Endothelial cell of umbilical vein (primary cell): ENCODE results near the gene QRFP. TPM values are rescaled to one million over a fixed set of nuclear protein-coding genes. Genes with fewer than 3 reads are reported as not detected.

Experiments used
- BruUV-seq: library from RNA; stranded (reverse); fragments of 400-500 nt; replicated peaks from 2 replicates; lab custom pipeline; 2021; lab: Mats Ljungman, UMichigan
- CTCF ChIA-PET: fragments of 300-600, 350-600 bp; sonication (Branson Sonifier 250); formaldehyde crosslinking; loops from one replicate; lab custom pipeline; 2021; ENCODE audit warnings: antibody characterized with exemption, inconsistent platforms; lab: Charles Lee
- POLR2A ChIA-PET: fragments of 300-600, 350-600 bp; sonication (Branson Sonifier 250); formaldehyde crosslinking; loops from one replicate; lab custom pipeline; 2021; ENCODE audit warnings: antibody characterized with exemption, inconsistent platforms; lab: Charles Lee
- DNase-seq: peaks from one replicate; pipeline ENCODE4 v3.0.0-alpha.2; 2011; ENCODE audit warnings: low read depth, low spot score
- FAIRE-seq: peaks from 2 replicates; lab custom pipeline; 2011; peaks lifted over from hg19 to GRCh38; lab: Jason Lieb, UNC
- H2AFZ ChIP-seq: 2 replicates; pipeline ENCODE4 v1.6.0; 2012; ENCODE audit warnings: low read depth, low read length, control low read depth, inconsistent platforms
- H3K27ac ChIP-seq: 2 replicates; pipeline ENCODE4 v1.5.1; 2011; ENCODE audit warnings: low read depth, mild to moderate bottlenecking, control low read depth, low read length, moderate library complexity; ENCODE audit not compliant: insufficient read depth
- H3K27me3 ChIP-seq, 2 experiments: 2 replicates each; pipeline versions ENCODE4 v1.6.0 to v1.6.1; 2011; ENCODE audit warnings: low read length in 2 of 2, mixed read lengths in 1 of 2; ENCODE audit not compliant: control insufficient read depth in 2 of 2, insufficient read depth in 2 of 2
- H3K36me3 ChIP-seq, 2 experiments: 2 replicates in 1 of 2; 3 replicates in 1 of 2; pipeline ENCODE4 v1.5.1; 2011; ENCODE audit warnings: low read length in 2 of 2, mild to moderate bottlenecking in 1 of 2, moderate library complexity in 1 of 2; ENCODE audit not compliant: control insufficient read depth in 2 of 2, insufficient read depth in 2 of 2; ENCODE audit errors: extremely low read depth in 1 of 2
- H3K4me1 ChIP-seq: 3 replicates; pipeline ENCODE4 v1.5.1; 2011; ENCODE audit warnings: mild to moderate bottlenecking, low read length; ENCODE audit not compliant: control insufficient read depth, insufficient read depth; ENCODE audit errors: extremely low read depth
- H3K4me2 ChIP-seq: 2 replicates; pipeline ENCODE4 v1.6.1; 2011; ENCODE audit warnings: low read length, control low read depth, mixed read lengths; ENCODE audit not compliant: insufficient read depth
- H3K4me3 ChIP-seq, 3 experiments: fragments of 200-600 bp in 1 of 3; sonication (generic), shearing (Covaris generic) in 1 of 3; replicated peaks in 1 of 3; 2 replicates each; pipeline ENCODE4 v1.5.1; 2011 to 2016; ENCODE audit warnings: control low read depth in 3 of 3, low read length in 3 of 3, mild to moderate bottlenecking in 2 of 3, inconsistent platforms in 1 of 3, low read depth in 1 of 3, moderate library complexity in 1 of 3; ENCODE audit not compliant: insufficient read depth in 1 of 3
- H3K79me2 ChIP-seq: 2 replicates; pipeline ENCODE4 v1.6.0; 2012; ENCODE audit warnings: low read length, inconsistent platforms; ENCODE audit not compliant: control insufficient read depth, insufficient read depth
- H3K9ac ChIP-seq: replicated peaks from 2 replicates; pipeline ENCODE3; 2011; ENCODE audit warnings: low read length, control low read depth; ENCODE audit not compliant: insufficient read depth; ENCODE audit errors: extremely low read depth
- H3K9me1 ChIP-seq: replicated peaks from 3 replicates; pipeline ENCODE4 v1.6.0; 2011; ENCODE audit warnings: mild to moderate bottlenecking, low read length; ENCODE audit not compliant: control insufficient read depth, insufficient read depth; ENCODE audit errors: extremely low read depth
- H3K9me3 ChIP-seq: replicated peaks from 2 replicates; pipeline ENCODE4 v1.5.1; 2012; ENCODE audit warnings: low read length, inconsistent platforms; ENCODE audit not compliant: control insufficient read depth, insufficient read depth
- H4K20me1 ChIP-seq: replicated peaks from 2 replicates; pipeline ENCODE3; 2011; ENCODE audit warnings: mild to moderate bottlenecking, low read length; ENCODE audit not compliant: control insufficient read depth, insufficient read depth; ENCODE audit errors: extremely low read depth
- CTCF ChIP-seq, 2 donors: IDR thresholded peaks; 1 replicate in 1 of 2; 2 replicates in 1 of 2; pipeline ENCODE4 v1.5.1; 2011; ENCODE audit warnings: low read length in 2 of 2, mild to moderate bottlenecking in 2 of 2, moderate library complexity in 2 of 2, control low read depth in 1 of 2, inconsistent platforms in 1 of 2, low read depth in 1 of 2; ENCODE audit not compliant: insufficient read depth in 1 of 2; ENCODE audit errors: extremely low read depth in 1 of 2
- EZH2 ChIP-seq: IDR thresholded peaks from 2 replicates; pipeline ENCODE4 v1.6.1; 2012; ENCODE audit warnings: borderline replicate concordance, low read depth, mild to moderate bottlenecking, moderate library complexity, low read length, inconsistent platforms; ENCODE audit not compliant: severe bottlenecking
- FOS ChIP-seq: IDR thresholded peaks from 2 replicates; pipeline ENCODE4 v1.6.1; 2011; ENCODE audit warnings: mild to moderate bottlenecking, low read length, moderate library complexity, borderline replicate concordance; ENCODE audit not compliant: insufficient read depth
- GATA2 ChIP-seq: IDR thresholded peaks from 2 replicates; pipeline ENCODE4 v1.7.0; 2011; ENCODE audit warnings: low read depth, mild to moderate bottlenecking, moderate library complexity, mixed read lengths, low read length; ENCODE audit not compliant: insufficient read length, insufficient read depth
- JUN ChIP-seq: IDR thresholded peaks from 2 replicates; pipeline ENCODE4 v1.6.1; 2011; ENCODE audit warnings: borderline replicate concordance, low read depth; ENCODE audit not compliant: insufficient read length, insufficient read depth
- MYC ChIP-seq: IDR thresholded peaks from one replicate; pipeline ENCODE4 v1.6.1; 2011; ENCODE audit warnings: mild to moderate bottlenecking, low read depth, low read length
- POLR2A ChIP-seq: IDR thresholded peaks from 2 replicates; pipeline ENCODE4 v1.6.1; 2012; ENCODE audit warnings: low read depth, mild to moderate bottlenecking, control low read depth, low read length
- POLR2AphosphoS5 ChIP-seq: IDR thresholded peaks from 2 replicates; pipeline ENCODE4 v1.6.1; 2012; ENCODE audit warnings: low read depth, mild to moderate bottlenecking, control low read depth, low read length, moderate library complexity; ENCODE audit not compliant: insufficient read depth
- dilution Hi-C: fragments of 300-500 bp; cut with MboI; formaldehyde crosslinking; loops from one replicate; pipeline ENCODE4 v1.15.0; 2019; ENCODE audit warnings: low sequenced_read_pairs; ENCODE audit not compliant: extremely low pct_ligation_motif_present
- intact Hi-C: fragments of 100-400 bp; cut with micrococcal nuclease; formaldehyde crosslinking; loops from one replicate; pipeline ENCODE4 v1.10.0; 2022
- polyA plus RNA-seq, 4 experiments: library from polyadenylated mRNA; depleted of rRNA in 3 of 4; stranded (reverse) in 3 of 4; unstranded in 1 of 4; fragments of >200 nt; gene quantifications; 2 replicates each; pipeline versions ENCODE4 v1.2.1 to v1.2.3, GENCODE V29; 2011 to 2012; ENCODE audit warnings: missing spikeins in 1 of 4
- total RNA-seq: library from RNA; stranded (reverse); gene quantifications from 2 replicates; pipeline ENCODE4 v1.2.3, GENCODE V29; 2021
- TF ChIP-seq, protein P1 (sequence below): IDR thresholded peaks from 2 replicates; pipeline ENCODE4 v1.6.1; 2011; ENCODE audit not compliant: insufficient read depth, insufficient read length

The QRFP gene
- total and polyA plus RNA-seq, 2 donors (not counting 3 experiments of a cell fraction or from before 2014, with no cell fraction given), result not detected

DNA sequence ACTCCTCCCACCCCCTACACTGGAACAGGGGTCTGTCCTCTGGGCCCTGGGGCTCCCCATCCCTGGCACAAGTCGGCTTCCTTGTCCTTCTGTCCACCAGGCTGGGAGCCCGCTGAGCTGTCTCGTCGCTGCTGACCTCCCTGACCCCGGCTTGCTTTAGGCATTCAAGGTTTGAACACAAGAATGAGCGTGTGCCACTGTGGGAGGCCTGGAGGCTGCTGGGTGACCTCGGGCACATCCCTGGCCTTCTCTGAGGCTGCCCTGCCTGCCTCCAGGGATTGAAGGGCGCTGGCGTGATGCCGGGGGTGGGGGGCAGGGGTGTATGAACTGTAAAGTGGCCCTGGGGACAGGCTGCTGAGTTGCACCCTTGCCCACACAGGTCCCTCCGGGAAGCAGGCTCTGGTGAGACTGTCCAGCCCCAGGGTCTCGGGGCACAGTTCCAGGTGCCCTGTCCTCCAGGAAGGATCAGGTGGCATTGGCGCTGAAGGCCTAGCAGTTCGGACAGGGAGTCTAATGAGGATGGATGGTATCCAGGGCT is 24.2 kb upstream of the QRFP start:
- Histone ChIP-seq H3K27ac (no peak overlapping the region), H3K4me1 (no peaks in the 10 kb centered on the region), H3K9me3 (no peaks in the 10 kb centered on the region), H2AFZ (no peak overlapping the region), H3K9ac (no peak overlapping the region), H3K9me1 (no peaks in the 10 kb centered on the region), H3K36me3 (no peaks in the 10 kb centered on the region), H3K27me3 (peaks cover 0 to 7% of the 10 kb centered on the region in 2 experiments), H4K20me1 (no peaks in the 10 kb centered on the region), H3K4me3 (no peak overlapping the region), H3K4me2 (no peak overlapping the region), H3K79me2 (no peaks in the 10 kb centered on the region)
- ChIA-PET CTCF (no interaction called here), POLR2A (no interaction called here)
- BruUV-seq, result no TSS peak
- TF ChIP-seq FOS (no peak), JUN (no peak), EZH2 (no peak), CTCF (IDR thresholded peaks at IDR 0.05; ENCODE audit: extremely low read depth in 1 of 2, insufficient read depth in 1 of 2, low read depth in 1 of 2, low read length in 2 of 2) (no peak), GATA2 (no peak), POLR2A (no peak), MYC (no peak), POLR2AphosphoS5 (no peak)
- TF ChIP-seq, protein P1, sequence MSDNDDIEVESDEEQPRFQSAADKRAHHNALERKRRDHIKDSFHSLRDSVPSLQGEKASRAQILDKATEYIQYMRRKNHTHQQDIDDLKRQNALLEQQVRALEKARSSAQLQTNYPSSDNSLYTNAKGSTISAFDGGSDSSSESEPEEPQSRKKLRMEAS, result no peak
- no peak for DNase-seq
- dilution Hi-C loops (no loop called here), intact Hi-C loops (no loop called here)
- no peak for FAIRE-seq
